Neural cell (in vitro differentiated cells): ENCODE results near the gene RALGDS. TPM values are rescaled to one million over a fixed set of nuclear protein-coding genes. Genes with fewer than 3 reads are reported as not detected.

Source experiments
- H2AFZ ChIP-seq: fragments of 200-600, 300-800 bp; sonication (generic), shearing (Covaris generic); 2 replicates; pipeline ENCODE4 v1.6.0; 2014; ENCODE audit warnings: low read depth, mild to moderate bottlenecking, antibody characterized with exemption, low read length, moderate library complexity
- H3F3A ChIP-seq: fragments of 200-600 bp; shearing (Covaris generic); 2 replicates; pipeline ENCODE4 v1.6.1; 2016; ENCODE audit warnings: mild to moderate bottlenecking, moderate library complexity, mixed read lengths, antibody characterized with exemption, low read length; ENCODE audit not compliant: insufficient read depth, poor library complexity, severe bottlenecking
- H3K27ac ChIP-seq: fragments of 200-600, 300-800 bp; sonication (generic), shearing (Covaris generic); 2 replicates; pipeline ENCODE4 v1.5.1; 2014; ENCODE audit warnings: mild to moderate bottlenecking, low read length, moderate library complexity
- H3K27me3 ChIP-seq: fragments of 300-800, 200-600 bp; sonication (generic), shearing (Covaris generic); 2 replicates; pipeline ENCODE4 v1.6.0; 2014; ENCODE audit warnings: mild to moderate bottlenecking, low read depth, low read length, moderate library complexity; ENCODE audit not compliant: insufficient read depth
- H3K36me3 ChIP-seq: fragments of 300-800, 200-600 bp; sonication (generic), shearing (Covaris generic); 2 replicates; pipeline ENCODE4 v1.5.1; 2014; ENCODE audit warnings: mild to moderate bottlenecking, antibody characterized with exemption, low read length, moderate library complexity; ENCODE audit not compliant: insufficient read depth
- H3K4me2 ChIP-seq: fragments of 300-800, 200-600 bp; sonication (generic), shearing (Covaris generic); 2 replicates; pipeline ENCODE4 v1.6.0; 2014; ENCODE audit warnings: mild to moderate bottlenecking, low read length
- H3K4me3 ChIP-seq: fragments of 300-800, 200-600 bp; sonication (generic), shearing (Covaris generic); 2 replicates; pipeline ENCODE4 v1.5.1; 2014; ENCODE audit warnings: mild to moderate bottlenecking, low read length, moderate library complexity
- H3K79me2 ChIP-seq: fragments of 200-600 bp; shearing (Covaris generic); replicated peaks from 2 replicates; pipeline ENCODE4 v1.6.0; 2014; ENCODE audit warnings: mild to moderate bottlenecking, low read length, moderate library complexity; ENCODE audit not compliant: insufficient read depth
- H3K9ac ChIP-seq: fragments of 300-800, 200-600 bp; sonication (generic), shearing (Covaris generic); 2 replicates; pipeline ENCODE4 v1.6.1; 2016; ENCODE audit warnings: mild to moderate bottlenecking, low read length, mixed read lengths
- H3K9me2 ChIP-seq: fragments of 200-600 bp; shearing (Covaris generic); 2 replicates; pipeline ENCODE4 v1.6.1; 2016; ENCODE audit warnings: mild to moderate bottlenecking, low read length, mixed read lengths; ENCODE audit not compliant: insufficient read depth
- H3K9me3 ChIP-seq: fragments of 200-600, 300-800 bp; sonication (generic), shearing (Covaris generic); 2 replicates; pipeline ENCODE4 v1.6.1; 2016; ENCODE audit warnings: mild to moderate bottlenecking, mixed run types, low read length, moderate library complexity, mixed read lengths
- H4K20me1 ChIP-seq: fragments of 200-600 bp; shearing (Covaris generic); 2 replicates; pipeline ENCODE4 v1.6.1; 2016; ENCODE audit warnings: mild to moderate bottlenecking, mixed run types; ENCODE audit not compliant: insufficient read depth
- CTCF ChIP-seq: fragments of 450-650 bp; IDR thresholded peaks from 2 replicates; pipeline ENCODE4 v1.5.1; 2014; ENCODE audit warnings: antibody characterized with exemption, mild to moderate bottlenecking, moderate library complexity; ENCODE audit not compliant: poor library complexity, severe bottlenecking
- EP300 ChIP-seq: fragments of 450-650 bp; conservative IDR thresholded peaks from 2 replicates; pipeline ENCODE4 v1.6.1; 2014; ENCODE audit warnings: antibody characterized with exemption, mild to moderate bottlenecking, moderate library complexity; ENCODE audit not compliant: poor library complexity, severe bottlenecking
- EZH2 ChIP-seq: fragments of 200-600, 300-800 bp; shearing (Covaris generic), sonication (generic); IDR thresholded peaks from 2 replicates; pipeline ENCODE4 v1.6.1; 2014; ENCODE audit warnings: antibody characterized with exemption, low read length, borderline replicate concordance, mild to moderate bottlenecking; ENCODE audit not compliant: insufficient read depth, poor library complexity, severe bottlenecking
- MXI1 ChIP-seq: fragments of 450-650 bp; conservative IDR thresholded peaks from 2 replicates; pipeline ENCODE4 v1.6.1; 2014; ENCODE audit warnings: antibody characterized with exemption, mild to moderate bottlenecking; ENCODE audit not compliant: poor library complexity, severe bottlenecking
- POLR2AphosphoS5 ChIP-seq: IDR thresholded peaks from 2 replicates; pipeline ENCODE4 v1.6.1; 2012
- RAD21 ChIP-seq: fragments of 450-650 bp; conservative IDR thresholded peaks from 2 replicates; pipeline ENCODE4 v1.6.1; 2014; ENCODE audit warnings: antibody characterized with exemption, mild to moderate bottlenecking, moderate library complexity
- REST ChIP-seq: IDR thresholded peaks from 2 replicates; pipeline ENCODE4 v1.6.1; 2012; ENCODE audit warnings: borderline replicate concordance
- SMC3 ChIP-seq: fragments of 450-650 bp; conservative IDR thresholded peaks from 2 replicates; pipeline ENCODE4 v1.6.1; 2014; ENCODE audit warnings: antibody characterized with exemption, mild to moderate bottlenecking, moderate library complexity; ENCODE audit not compliant: poor library complexity
- TAF1 ChIP-seq: IDR thresholded peaks from 2 replicates; pipeline ENCODE4 v1.6.1; 2012; ENCODE audit warnings: low read depth
- polyA plus RNA-seq: library from polyadenylated mRNA; depleted of rRNA; stranded (reverse); fragments of >200 nt; gene quantifications from 2 replicates; pipeline ENCODE4 v1.2.3, GENCODE V29; 2014

The RALGDS gene
- polyA plus RNA-seq, 1 donor from 2014 or later = 174 TPM

DNA sequence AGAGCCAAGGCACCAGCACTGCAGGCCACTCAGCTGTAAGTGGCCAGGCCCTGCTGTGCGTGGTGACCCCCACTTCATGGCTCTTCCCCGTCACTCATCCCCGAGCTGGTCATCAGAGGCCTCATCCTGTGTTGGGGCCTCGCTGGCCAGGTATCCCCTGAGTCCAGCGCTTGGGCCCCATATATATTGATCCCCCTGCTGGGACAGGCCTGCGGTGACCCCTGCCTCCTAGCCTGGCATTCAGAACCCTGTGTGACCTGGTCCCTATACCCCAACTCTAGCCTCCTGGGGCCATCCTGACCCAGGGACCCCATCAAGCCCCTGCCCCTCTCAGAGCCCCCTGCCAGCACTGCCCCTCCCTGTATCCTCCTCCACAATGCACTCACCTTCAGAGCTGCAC lies 30.0 kb upstream of the RALGDS start:
- no peaks in the 10 kb centered on the region for H4K20me1 ChIP-seq
- TF ChIP-seq SMC3 (no peak), RAD21 (no peak), REST (no peak), CTCF (no peak), MXI1 (no peak), EZH2 (no peak), TAF1 (no peak), EP300 (no peak), POLR2AphosphoS5 (no peak)
- no peaks in the 10 kb centered on the region for H3K9me3 ChIP-seq
- H3K9me2 ChIP-seq = no peaks in the 10 kb centered on the region
- no peaks in the 10 kb centered on the region for H3F3A ChIP-seq
- no peak overlapping the region for H3K4me3 ChIP-seq
- H3K79me2 ChIP-seq = peaks cover 22% of the 10 kb centered on the region
- no peak overlapping the region for H2AFZ ChIP-seq
- no peak overlapping the region for H3K4me2 ChIP-seq
- no peak overlapping the region for H3K27ac ChIP-seq
- no peak overlapping the region for H3K9ac ChIP-seq
- no peaks in the 10 kb centered on the region for H3K36me3 ChIP-seq
- H3K27me3 ChIP-seq = no peaks in the 10 kb centered on the region

- TF ChIP-seq EZH2 (no peak), SMC3 (peak; percentile 40), EP300 (peak; percentile 38), MXI1 (peak; percentile 98), CTCF (peak; percentile 55), POLR2AphosphoS5 (peak; percentile 58)
- H3F3A ChIP-seq = no peaks in the 10 kb centered on the region
- peak overlapping the region; percentile 69 for H2AFZ ChIP-seq
- no peaks in the 10 kb centered on the region for H3K27me3 ChIP-seq
- H3K9me2 ChIP-seq = no peaks in the 10 kb centered on the region
- H3K9me3 ChIP-seq = no peaks in the 10 kb centered on the region
- peak overlapping the region; percentile 85 for H3K9ac ChIP-seq
- H3K36me3 ChIP-seq = no peaks in the 10 kb centered on the region
- peak overlapping the region; percentile 44 for H3K4me2 ChIP-seq
- peaks cover 37% of the 10 kb centered on the region for H3K79me2 ChIP-seq
- H3K4me3 ChIP-seq = peak overlapping the region; percentile 68
- H4K20me1 ChIP-seq = no peaks in the 10 kb centered on the region
- H3K27ac ChIP-seq = peak overlapping the region; percentile 42
Measured at GRCh38 chr9:133149130-133150015, 28.3 kb upstream of the RALGDS start.
